CD4-positive, alpha-beta T cell treated with Interleukin-4 for 1 hour (primary cell): ENCODE results near the gene SKIDA1.

Source experiments
- DNase-seq, 2 donors: peaks; one replicate each; pipeline ENCODE4 v3.0.0-alpha.2; 2020 to 2022

Gene SKIDA1

DNA sequence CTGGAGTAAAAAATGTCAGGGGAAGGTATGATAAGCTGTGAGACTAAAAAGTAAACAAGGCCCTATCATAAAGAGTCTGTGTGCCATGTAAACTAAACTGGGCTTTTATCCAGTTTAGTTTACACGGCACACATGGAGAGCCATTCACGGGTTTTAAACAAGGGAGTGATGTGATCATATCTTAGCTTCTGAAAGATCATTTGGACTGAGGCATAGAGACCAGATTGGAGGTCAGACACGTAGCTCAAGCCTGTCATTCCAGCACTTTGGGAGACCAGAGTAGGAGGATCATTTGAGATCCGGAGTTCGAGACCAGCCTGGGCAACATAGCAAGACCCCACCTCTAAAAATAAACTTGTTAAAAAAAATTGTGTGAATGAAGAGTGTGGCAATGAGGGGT, 50.1 kb downstream of the SKIDA1 start:
- no peak for DNase-seq

DNA sequence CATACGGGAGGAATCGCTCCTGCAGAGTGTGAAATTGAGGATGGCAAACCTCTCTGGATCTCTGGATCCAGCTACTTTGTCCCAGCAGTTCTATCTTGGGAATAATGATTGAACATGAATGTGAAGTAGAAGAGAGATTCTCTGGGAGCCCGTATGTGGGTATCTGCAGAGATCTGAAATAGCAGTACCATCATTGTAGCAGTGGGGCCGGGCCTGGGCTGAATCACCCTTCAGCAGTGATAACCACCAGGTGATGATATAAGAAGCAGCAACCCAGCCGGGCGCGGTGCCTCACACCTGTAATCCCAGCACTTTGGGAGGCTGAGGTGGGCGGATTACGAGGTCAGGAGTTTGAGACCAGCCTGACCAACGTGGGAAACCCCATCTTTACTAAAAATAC, 51.9 kb downstream of the SKIDA1 start:
- no peak for DNase-seq

DNA sequence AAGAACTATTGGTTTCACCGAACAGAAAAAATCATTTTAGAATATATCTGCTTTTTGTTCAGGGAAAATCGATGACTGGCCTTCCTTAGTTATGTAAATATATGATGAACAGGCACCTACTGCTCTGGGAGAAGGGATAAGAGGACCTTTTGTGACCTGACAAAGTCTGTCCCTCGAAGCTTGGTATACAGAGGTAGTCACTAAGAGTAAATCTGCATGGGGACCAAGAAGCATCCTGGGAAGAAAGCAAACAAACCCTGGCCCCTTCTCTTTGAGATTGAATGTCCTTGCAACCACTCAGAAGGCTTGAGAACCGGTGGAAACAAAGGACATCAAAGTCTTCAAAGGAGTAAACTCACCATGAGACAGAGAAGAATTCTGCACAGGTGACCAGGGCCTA, 52.3 kb downstream of the SKIDA1 start:
- no peak for DNase-seq

DNA sequence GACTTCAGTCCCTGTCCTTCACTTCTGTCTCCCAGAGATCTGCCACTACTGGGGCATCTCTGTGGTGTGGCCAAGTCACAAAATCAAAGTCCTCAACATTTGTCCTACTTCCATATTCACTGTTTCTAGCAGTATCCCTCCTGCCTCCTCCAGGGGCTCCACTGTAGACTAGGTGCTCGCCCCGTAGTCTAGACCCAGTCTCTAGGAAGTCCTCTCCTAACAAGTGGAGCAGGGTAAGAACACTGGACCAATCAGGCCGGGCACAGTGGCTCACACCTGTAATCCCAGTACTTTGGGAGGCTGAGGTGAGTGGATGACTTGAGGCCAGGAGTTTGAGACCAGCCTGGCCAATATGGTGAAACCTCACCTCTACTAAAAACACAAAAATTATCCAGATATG, 57.4 kb downstream of the SKIDA1 start:
- DNase-seq: no peak

DNA sequence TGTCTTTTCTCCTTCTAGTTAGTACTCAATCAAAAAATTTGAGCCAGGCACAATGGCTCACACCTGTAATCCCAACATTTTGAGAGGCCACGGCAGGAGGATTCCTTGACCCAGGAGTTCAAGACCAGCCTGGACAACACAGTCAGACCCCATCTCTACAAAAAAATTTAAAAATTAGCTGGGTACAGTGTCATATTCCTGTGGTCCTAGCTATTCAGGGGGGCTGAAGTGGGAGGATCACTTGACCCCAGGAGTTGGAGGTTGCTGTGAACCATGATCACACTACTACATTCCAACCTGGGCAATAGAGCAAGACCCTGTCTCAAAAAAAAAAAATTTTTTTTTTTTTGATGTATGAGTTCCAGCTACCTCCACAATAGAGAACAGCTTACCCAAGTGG, 57.8 kb downstream of the SKIDA1 start:
- DNase-seq: no peak

DNA sequence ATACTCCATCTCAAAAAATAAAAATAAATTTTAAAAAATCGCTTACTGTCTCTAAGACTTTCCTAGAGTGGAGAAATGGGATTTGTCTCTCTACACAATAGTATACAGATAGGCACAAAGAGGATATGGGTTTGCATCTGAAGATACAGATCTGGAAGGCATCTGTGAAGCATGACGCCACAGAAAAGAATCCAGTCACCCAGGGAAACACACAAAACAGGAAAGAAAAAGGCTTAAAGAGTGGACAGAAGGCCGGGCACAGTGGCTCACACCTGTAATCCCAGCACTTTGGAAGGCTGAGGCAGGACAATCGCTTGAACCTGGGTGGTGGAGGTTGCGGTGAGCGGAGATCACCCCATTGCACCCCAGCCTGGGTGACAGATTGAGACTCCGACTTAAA, 61.3 kb downstream of the SKIDA1 start:
- no peak for DNase-seq
